WTC11 (cell line): Measurements from ENCODE around the gene IL18BP.

Source experiments
- AFF4 ChIP-seq: sonication (generic); formaldehyde crosslinking; IDR thresholded peaks from 2 replicates; pipeline ENCODE4 v1.8.1; 2023; ENCODE audit warnings: mild to moderate bottlenecking, missing genetic modification reagents, borderline replicate concordance
- ATF3 ChIP-seq: sonication (generic); formaldehyde crosslinking; conservative IDR thresholded peaks from 2 replicates; pipeline ENCODE4 v1.8.1; 2022; ENCODE audit warnings: mild to moderate bottlenecking, missing genetic modification reagents
- CTCF ChIP-seq: fragments of 200-600 bp; IDR thresholded peaks from 2 replicates; pipeline ENCODE4 v1.8.0; 2022; ENCODE audit warnings: antibody characterized with exemption
- ELF4 ChIP-seq: sonication (generic); formaldehyde crosslinking; IDR thresholded peaks from 2 replicates; pipeline ENCODE4 v1.8.1; 2022; ENCODE audit warnings: low read depth, mild to moderate bottlenecking, moderate library complexity, missing genetic modification reagents
- FOXP1 ChIP-seq: sonication (generic); formaldehyde crosslinking; IDR thresholded peaks from 2 replicates; pipeline ENCODE4 v1.8.0; 2022; ENCODE audit warnings: missing genetic modification reagents, mild to moderate bottlenecking, moderate library complexity, borderline replicate concordance
- RELA ChIP-seq: sonication (generic); formaldehyde crosslinking; IDR thresholded peaks from 2 replicates; pipeline ENCODE4 v1.8.1; 2022; ENCODE audit warnings: missing genetic modification reagents, mild to moderate bottlenecking, borderline replicate concordance
- ZNF138 ChIP-seq: sonication (generic); formaldehyde crosslinking; conservative IDR thresholded peaks from 2 replicates; pipeline ENCODE4 v1.8.1; 2022; ENCODE audit warnings: mild to moderate bottlenecking, moderate library complexity, missing genetic modification reagents
- ZNF263 ChIP-seq: sonication (generic); formaldehyde crosslinking; IDR thresholded peaks from 2 replicates; pipeline ENCODE4 v1.8.1; 2022; ENCODE audit warnings: low read depth, mild to moderate bottlenecking, moderate library complexity, missing genetic modification reagents
- TF ChIP-seq, protein P1 (sequence below): sonication (generic); formaldehyde crosslinking; IDR thresholded peaks from 2 replicates; pipeline ENCODE4 v1.8.1; 2023; ENCODE audit warnings: mild to moderate bottlenecking, missing genetic modification reagents, moderate library complexity

DNA sequence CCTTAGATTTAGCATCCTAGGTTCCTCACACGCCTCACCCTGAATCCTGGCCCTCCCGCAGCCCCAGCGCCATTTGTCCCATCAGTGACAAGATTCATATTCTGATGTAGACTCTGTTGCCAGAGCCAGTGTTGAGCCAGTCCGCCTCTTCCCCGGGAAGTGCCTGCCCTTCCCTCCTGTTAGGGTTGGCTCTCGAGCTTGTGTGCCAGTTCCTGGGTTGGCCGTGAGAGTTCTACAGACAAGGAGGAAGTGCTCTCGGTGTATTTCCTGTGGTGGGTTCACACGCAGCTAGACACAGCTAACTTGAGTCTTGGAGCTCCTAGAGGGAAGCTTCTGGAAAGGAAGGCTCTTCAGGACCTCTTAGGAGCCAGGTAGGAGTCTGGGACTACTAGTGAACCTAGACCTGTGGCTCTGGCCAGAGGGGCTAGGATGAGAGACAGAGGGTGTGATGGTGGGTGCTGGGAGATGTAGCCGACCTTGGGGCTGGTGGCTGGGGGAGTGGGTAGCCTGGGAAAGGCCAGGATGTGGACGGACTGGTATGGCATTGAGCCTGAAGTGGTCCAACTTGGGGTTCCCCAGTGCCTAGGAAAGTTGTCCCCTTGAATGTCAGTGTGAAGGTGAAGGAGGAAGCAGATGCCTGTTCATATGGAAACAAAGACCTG, at the start of gene IL18BP:
- TF ChIP-seq CTCF (no peak), ZNF138 (CRISPR knock-in tag) (no peak), AFF4 (CRISPR knock-in tag) (no peak), ELF4 (no peak), FOXP1 (no peak), RELA (CRISPR knock-in tag) (no peak), ATF3 (CRISPR knock-in tag) (no peak), ZNF263 (CRISPR knock-in tag) (no peak)
- TF ChIP-seq, protein P1, sequence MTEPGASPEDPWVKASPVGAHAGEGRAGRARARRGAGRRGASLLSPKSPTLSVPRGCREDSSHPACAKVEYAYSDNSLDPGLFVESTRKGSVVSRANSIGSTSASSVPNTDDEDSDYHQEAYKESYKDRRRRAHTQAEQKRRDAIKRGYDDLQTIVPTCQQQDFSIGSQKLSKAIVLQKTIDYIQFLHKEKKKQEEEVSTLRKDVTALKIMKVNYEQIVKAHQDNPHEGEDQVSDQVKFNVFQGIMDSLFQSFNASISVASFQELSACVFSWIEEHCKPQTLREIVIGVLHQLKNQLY (CRISPR knock-in tag): no peak
